GM10847 (cell line): ENCODE measurements around the gene MAP7.

Experiments used
- POLR2A ChIP-seq: IDR thresholded peaks from 2 replicates; pipeline ENCODE4 v1.6.1; 2011; ENCODE audit not compliant: insufficient read length; ENCODE audit errors: extremely low read depth

The MAP7 gene

DNA sequence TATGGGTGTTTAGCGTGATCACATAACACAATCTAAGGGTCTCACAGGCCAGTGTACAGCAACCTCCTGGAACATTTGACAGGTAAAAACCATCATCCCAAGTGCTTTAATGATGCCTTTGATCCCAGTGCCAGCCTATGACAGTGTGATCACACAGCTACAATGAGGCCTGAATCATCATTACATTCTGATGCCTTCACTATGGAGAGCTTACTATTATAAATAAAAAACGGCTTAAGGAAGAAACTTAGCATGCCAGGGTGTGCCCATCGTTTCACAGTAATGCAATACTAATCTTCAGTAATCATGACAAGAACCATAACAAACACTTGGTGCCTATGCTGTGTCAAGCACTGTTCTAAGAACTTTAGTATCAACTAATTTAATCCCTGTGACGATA is 11.4 kb downstream of the MAP7 start:
- no peak for TF ChIP-seq POLR2A

DNA sequence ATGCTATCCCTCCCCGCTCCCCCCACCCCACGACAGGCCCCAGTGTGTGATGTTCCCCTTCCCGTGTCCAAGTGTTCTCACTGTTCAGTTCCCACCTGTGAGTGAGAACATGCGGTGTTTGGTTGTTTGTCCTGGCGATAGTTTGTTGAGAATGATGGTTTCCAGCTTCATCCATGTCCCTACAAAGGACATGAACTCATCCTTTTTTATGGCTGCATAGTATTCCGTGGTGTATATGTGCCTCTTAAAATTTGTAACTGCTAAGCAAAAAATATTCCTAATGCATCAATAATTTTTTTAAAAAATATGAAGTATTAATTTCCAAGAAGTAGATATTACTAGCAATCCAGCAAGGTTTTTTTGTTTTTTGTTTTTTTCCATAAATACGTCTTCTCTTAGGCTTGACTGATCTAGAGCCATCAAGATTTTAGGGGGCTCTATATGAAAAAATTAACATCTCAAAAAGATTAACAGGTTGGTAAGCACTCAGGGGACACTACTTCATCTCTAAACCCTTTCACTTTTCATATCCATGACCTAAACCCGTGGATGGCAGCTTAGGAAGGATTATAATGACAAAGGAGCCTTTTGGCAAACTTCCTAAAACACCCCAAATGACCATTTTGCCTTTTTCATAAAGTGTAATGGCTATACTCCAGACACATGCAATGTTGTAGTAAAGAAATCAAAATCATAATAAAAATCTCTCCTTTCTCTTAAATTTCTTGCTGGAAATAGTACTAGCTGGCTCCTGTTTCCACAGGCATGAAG is 14.2 kb downstream of the MAP7 start:
- TF ChIP-seq POLR2A: no peak

DNA sequence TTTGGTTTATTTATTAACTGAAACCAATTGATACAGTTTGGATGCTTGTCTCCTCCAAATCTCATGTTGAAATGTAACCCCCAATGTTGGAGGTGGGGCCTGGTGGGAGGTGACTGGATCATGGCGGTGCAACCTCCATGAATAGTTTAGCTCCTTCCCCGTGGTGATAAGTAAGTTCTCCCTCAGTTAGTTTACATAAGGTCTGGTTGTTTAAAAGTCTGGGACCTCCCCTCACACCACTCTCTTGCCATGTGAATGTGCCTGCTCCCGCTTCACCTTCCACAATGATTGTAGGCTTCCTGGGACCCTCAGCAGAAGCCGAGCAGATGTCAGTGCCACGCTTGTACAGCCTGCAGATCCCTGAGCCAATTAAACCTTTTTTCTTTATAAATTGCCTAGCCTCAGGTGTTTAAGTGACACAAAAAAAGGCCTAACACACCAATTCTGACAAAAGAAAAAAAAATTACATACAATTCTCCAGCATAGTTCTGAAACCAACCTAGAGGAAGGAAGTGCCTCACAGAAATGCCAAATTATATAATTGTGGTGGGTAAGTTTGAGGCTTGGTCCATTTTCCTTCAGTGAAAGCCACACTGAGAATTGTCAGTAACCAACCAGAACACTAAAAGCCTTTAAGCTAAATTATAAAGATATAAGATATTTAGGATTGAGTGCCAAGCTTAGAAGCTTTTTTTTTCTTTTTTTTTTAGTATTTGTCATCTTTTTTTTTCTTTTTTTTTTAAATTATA is 15.0 kb downstream of the MAP7 start:
- TF ChIP-seq POLR2A: no peak

DNA sequence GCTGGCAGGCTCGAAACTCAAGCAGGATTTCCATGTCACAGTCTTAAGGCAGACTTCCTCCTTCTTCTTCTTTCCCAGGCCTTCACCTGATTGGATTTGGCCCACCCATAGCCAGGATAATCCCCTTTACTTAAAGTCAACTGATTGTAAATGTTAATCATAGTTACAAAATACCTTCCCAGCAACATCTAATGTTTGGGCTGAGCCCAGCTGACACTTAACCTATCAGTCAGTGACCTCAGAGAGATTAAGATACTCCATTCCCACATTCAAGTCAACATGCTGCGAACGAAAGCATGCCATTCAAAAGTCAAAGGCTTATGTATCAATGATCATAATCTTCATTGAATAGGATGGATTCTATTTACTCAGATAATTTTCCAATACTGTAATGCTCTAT is 16.0 kb downstream of the MAP7 start:
- TF ChIP-seq POLR2A: no peak

DNA sequence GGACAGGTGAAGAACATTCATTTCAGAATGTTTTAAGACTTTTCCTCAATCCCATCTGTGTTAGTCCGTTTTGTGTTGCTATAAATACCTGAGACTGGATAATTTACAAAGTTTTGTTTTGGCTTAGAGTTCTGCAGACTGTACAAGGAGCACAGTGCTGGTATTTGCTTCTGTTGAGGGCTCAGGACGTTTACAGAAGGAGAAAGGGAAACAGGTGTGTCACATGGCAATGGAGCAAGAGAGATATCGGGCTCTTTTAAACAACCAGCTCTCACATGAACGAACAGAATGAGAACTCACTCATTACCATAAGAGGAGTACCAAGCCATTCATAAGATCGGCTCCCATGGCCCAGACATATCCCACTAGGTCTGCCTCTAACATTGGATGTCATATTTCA is 16.7 kb downstream of the MAP7 start:
- no peak for TF ChIP-seq POLR2A

DNA sequence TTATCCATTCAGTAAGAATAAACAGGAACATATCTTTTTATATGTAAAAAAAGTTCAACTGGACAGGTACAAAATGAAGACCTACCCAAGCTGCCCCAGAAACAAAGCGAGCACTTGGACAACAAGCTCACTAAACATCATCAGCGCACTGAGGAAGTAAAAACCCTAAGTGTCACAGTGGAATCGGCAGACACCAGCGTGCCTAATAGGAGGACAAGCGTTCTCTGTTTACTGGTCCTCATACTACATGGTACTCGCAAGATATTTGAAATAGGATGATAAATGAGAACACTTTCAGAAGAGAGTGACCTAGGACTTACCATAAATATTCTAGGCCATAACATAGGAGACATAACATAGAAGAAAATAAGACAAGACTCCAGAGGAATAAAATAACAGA is 18.2 kb downstream of the MAP7 start:
- TF ChIP-seq POLR2A: no peak

DNA sequence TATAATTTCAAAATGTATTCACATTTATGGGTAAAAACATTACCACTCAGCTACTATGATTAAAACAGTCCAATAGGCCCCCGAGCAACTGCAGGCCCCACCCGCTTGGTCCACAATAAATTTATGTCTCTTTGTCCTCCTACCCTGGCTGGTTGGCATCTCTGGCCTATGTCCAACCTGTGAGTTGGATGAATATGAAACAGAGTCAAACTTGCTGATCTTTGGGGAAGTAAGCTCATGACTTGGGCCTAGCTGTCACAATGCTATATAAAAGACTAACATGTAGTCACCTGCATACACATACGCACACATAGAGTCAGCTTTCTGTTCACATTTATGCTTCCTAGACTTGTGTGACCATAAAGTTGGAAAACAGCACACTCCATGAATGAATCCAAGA is 20.5 kb downstream of the MAP7 start:
- no peak for TF ChIP-seq POLR2A

DNA sequence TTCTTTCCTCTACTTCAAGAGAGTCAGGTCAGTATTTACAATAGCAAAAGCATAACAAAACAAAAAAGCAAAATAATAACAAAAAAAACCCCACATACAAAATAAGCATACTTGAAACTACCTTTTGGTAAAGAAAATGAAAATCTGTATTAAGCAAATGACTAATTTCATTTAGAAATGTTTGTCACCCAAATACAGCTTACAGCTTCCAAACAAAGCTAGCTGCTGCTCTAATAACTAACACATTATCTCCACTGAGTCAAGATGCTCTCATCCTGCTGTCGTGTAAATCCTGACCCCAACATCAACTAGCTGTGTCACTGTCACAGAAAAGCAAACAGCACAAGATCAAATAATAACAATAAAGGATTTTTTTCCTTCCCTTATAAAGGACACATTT is 21.7 kb downstream of the MAP7 start:
- TF ChIP-seq POLR2A: no peak

DNA sequence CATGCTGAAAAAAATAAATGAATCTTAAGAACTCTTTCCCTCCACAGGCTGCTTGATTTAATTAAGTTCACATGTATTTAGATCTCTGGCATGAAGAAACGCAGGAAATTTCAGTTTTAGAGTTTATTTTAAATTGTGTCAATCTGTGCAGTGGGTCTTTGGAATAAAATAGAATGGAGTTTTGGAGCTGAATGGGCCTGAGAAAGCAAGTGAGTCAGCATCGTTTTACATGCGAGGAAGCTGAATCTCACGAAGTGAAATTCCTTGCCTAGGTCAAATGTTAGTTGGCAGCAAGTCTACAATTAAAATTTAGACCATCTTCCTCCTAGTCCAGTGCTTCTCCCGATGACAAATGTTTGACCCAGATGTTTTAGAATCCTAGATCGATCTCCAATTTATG is 22.4 kb downstream of the MAP7 start:
- TF ChIP-seq POLR2A: no peak

DNA sequence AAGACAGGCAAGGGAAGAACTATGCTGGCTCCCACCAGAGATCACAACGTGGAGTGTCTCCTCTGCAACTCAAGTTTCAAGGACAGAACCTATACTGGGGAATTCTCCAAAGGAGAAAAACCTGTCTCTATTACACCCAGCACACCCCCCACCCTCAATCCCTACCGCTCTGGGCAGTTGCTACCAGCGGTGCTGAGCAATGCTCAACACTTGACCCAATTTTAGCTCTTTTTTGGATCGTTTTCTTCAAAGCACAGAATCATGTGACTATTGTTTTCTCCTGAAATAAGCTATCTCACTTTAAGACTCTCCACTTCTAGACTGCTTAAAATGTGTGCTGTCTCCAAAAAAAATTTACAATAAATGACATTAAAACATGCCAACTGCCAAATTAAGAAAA is 23.3 kb downstream of the MAP7 start:
- no peak for TF ChIP-seq POLR2A

DNA sequence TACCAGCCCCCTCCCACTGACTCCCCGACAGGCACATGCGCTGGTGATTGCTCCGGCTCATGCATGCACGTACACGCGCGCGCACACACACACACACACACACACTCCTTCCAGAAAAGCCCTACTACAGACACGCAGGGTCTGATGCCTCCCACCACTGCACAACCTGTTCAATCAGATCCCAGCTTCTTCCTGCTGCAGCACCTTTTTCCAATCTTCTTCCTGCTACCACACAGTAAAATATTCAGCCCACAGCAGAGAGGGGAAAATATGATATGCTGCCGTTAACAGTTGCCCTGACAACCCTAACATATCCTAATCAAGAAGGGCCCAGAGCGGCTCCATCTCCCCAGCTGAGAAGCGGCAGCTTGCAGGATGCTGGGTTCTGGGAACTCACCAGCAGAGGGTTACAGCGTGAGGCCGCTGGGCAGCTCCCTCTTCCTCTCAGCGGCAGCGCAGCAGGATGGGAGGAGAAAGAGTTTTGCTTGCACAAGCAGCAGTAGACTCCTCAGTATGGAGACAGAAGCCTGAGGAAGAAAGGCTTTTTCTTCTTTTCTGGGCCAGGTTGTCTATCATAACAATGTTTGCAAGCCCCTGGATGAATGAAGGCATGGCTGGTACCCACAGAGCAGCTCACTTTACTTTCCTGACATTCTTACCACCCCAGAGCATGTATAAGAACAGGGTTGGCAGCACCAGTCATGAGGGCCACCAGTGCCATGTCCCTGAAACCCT is 23.9 kb downstream of the MAP7 start:
- TF ChIP-seq POLR2A: no peak

DNA sequence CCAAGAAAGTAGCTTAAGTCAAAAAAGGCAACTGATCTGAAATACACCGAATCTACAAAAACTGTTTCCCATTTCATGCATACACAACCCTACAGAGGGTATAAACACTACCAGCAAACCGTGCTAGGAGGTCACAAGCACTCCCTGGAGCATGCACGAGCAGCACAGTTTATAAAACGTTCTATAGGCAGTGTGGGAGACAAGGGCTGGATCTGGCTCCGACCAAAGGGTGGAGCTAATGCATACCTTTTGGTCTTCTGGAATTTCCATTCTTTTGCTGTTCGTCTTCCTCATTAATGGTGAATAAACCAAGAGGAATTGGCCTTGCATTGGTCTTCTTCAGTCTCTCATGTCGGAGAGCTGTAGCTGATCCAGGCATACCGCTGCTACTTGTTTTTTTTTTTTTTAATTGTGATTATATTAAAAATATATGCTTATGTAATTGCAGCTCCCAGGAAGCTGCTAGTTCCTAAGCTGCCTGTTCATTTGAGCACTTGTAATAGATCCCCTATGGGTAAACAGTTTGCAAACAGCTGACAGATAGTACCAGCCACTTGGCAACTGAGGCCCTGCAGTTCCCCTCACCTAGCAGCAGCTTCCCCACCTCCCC is 24.5 kb downstream of the MAP7 start:
- TF ChIP-seq POLR2A: no peak

DNA sequence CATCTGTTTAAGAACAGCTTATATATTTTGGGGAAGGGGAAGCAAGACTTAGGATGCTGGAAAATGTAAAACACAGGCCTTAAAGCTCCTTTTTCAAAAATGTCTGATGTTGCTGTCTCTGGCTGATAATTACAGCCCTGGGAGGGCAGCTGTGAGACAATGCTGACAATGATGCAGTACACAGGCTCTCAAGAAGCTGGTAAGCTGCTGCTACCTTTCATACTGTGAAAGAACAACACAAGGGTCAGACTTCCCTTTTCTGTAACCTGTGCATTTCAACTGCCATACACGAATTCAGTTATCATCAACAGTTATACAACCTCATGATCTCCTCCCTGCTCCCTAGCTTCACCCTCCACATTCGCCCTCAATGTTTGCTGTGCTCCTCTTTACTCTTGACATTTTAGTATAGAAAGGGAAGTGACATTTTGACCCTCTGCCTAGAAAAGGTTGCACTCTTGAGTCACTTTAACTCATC is 25.2 kb downstream of the MAP7 start:
- TF ChIP-seq POLR2A: no peak

DNA sequence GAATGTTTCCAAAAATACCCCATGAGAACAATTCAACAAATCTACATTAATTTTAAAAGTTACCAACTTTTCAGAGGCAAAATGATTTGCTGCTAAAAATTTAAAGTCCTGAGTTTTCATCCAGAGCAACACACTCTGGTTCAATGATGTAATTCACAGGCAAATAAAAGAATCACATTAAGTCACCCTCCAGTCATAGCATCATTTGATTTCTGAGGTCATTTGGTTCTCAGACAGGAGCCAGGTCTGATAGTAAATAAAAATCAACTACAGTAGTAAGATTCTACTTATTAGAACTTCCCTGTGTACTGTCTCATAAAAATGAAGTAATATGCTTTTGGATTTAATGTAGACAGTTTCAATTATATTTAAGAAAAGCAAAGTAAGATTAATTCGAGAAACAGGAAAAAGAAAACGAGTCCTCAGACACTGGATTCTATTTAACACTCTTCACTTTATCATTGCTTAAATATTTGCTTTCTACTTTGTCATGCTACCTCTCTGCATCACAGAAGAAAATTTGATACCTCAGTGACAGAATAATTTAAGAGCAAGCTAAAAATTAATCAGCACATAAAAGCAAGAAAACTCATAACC is 25.8 kb downstream of the MAP7 start:
- TF ChIP-seq POLR2A: no peak

DNA sequence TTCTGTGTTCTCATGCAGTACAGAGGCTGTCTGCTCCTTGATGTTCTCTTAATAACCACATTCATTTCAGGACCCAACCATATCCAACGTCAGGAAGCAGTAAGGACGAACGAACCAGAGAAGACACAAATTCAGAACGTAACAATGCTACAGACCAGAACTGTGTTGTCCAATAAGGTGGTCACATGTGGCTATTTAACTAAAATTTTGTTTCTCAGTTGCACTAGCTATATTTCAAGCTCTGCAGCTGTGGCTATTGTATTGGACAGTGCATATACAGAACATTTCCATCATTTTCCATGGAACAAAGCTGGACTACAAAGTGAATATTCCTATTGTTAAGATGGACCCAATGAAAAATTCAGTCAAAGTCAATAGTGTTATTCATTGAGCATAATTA is 27.0 kb downstream of the MAP7 start:
- TF ChIP-seq POLR2A: no peak

DNA sequence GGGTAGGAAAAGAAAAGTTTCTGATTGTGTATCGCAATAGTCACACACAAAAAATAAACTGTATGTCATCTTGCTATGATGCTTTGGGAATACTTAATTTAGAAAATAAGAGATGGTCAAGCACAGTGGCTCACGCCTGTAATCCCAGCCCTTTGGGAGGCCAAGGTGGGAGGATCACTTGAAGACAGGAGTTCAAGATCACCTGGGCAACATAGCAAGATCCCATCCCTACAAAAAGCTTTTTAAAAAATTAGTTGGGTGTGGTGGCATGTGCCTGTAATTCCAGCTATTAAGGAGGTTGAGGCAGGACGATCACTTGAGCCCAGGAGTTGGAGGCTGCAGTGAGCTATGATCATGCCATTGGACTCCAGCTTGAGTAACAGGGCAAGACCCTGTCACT is 27.6 kb downstream of the MAP7 start:
- TF ChIP-seq POLR2A: no peak

DNA sequence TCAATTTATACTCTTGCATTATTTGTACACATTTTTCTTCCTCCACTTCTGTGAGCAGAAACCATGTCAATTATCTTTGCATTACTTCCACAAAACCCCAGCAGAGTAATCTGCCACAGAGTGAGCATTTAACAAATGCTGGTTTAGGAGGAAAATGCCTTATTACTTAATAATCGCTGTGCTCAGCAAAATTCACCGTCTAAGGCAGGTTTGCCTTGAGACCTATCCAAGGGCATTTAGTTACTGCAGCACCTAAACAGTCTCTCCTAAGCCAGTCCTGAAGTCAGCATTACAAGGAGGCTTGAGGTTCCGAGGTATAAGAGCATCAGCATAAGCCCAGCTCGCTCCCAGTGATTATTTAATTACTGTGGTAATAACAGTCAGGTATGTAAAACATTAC is 28.3 kb downstream of the MAP7 start:
- no peak for TF ChIP-seq POLR2A
